ENCODE data around the gene ADAMTS2. TPM values are rescaled to one million over a fixed set of nuclear protein-coding genes. Genes with fewer than 3 reads are reported as not detected.

ADAMTS2 gene
- total and polyA plus RNA-seq, 12 donors, result 4.3 to 70.3 (median 22.4) TPM

GRCh38 chr5:179192891-179193470, 152.3 kb downstream of the ADAMTS2 start:
- Histone ChIP-seq H3K36me3 (replicated peaks in 1 of 2) (no peaks in the 10 kb centered on the region), H3K9me3 (replicated peaks in 1 of 3) (no peaks in the 10 kb centered on the region), H3K27me3 (no peaks in the 10 kb centered on the region), H3K27ac (no peak overlapping the region), H3K4me3 (no peak overlapping the region), H3K4me1 (replicated peaks in 1 of 2) (no peaks in the 10 kb centered on the region)
- intact Hi-C loops (cut with DNase I), result no loop called here
- TF ChIP-seq CTCF (IDR thresholded peaks at IDR 0.05), result no peak
- TF ChIP-seq POLR2A (IDR thresholded peaks at IDR 0.05), result no peak
- no peak for DNase-seq
- WGBS, 4 donors, result 84 to 86% (median 85%) methylated on average over 21 to 22 of the region's 22 CpGs

- intact Hi-C loops (cut with DNase I), result no loop called here
- WGBS, 4 donors, result 45 to 65% (median 60%) methylated on average over 10 to 20 of the region's 20 CpGs
Measured at GRCh38 chr5:179192185-179192890, 152.9 kb downstream of the ADAMTS2 start.

GRCh38 chr5:179191506-179192184, 153.6 kb downstream of the ADAMTS2 start:
- H3K9me3 ChIP-seq (replicated peaks in 1 of 3), result no peaks in the 10 kb centered on the region
- H3K27ac ChIP-seq, result no peak overlapping the region

More at GRCh38 chr5:179192185-179192890, 152.9 kb downstream of the ADAMTS2 start:
- no peaks in the 10 kb centered on the region for H3K9me3 ChIP-seq (replicated peaks in 1 of 3)
- H3K4me1 ChIP-seq (replicated peaks in 1 of 2), result no peaks in the 10 kb centered on the region
- no peak for DNase-seq
- no peak overlapping the region for H3K27ac ChIP-seq
- H3K27me3 ChIP-seq, result no peaks in the 10 kb centered on the region
- H3K4me3 ChIP-seq, result no peak overlapping the region
- H3K36me3 ChIP-seq (replicated peaks in 1 of 2), result no peaks in the 10 kb centered on the region
- TF ChIP-seq POLR2A (IDR thresholded peaks at IDR 0.05) (no peak), CTCF (IDR thresholded peaks at IDR 0.05) (no peak)

More at GRCh38 chr5:179191506-179192184, 153.6 kb downstream of the ADAMTS2 start:
- intact Hi-C loops (cut with DNase I), result no loop called here
- Histone ChIP-seq H3K4me1 (replicated peaks in 1 of 2) (no peaks in the 10 kb centered on the region), H3K36me3 (replicated peaks in 1 of 2) (no peaks in the 10 kb centered on the region), H3K4me3 (no peak overlapping the region), H3K27me3 (no peaks in the 10 kb centered on the region)
- WGBS, 4 donors, result 74 to 80% (median 77%) methylated on average over 5 to 14 of the region's 14 CpGs
- no peak for TF ChIP-seq CTCF (IDR thresholded peaks at IDR 0.05)
- no peak for TF ChIP-seq POLR2A (IDR thresholded peaks at IDR 0.05)
- no peak for DNase-seq
